Measurements from ENCODE around the gene PIK3R6.

PIK3R6 gene, protein sequence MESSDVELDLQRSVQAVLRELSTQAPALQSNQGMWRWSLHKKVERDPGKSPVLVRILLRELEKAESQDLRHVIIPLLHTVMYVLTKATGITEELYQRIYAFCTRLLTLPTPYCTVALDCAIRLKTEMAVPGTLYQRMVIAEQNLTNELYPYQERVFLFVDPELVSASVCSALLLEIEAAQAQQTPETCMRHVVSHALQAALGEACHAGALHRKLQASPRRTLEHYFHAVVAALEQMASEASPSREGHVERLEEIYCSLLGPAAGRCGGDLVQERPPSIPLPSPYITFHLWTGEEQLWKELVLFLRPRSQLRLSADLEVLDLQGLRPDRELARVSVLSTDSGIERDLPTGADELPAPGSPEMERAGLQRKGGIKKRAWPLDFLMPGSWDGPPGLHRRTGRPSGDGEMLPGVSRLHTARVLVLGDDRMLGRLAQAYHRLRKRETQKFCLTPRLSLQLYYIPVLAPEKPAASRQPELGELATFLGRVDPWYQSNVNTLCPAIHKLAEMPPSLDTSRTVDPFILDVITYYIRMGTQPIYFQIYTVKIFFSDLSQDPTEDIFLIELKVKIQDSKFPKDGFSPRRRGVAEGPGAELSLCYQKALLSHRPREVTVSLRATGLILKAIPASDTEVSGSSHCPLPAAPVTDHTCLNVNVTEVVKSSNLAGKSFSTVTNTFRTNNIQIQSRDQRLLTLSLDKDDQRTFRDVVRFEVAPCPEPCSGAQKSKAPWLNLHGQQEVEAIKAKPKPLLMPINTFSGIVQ

DNA sequence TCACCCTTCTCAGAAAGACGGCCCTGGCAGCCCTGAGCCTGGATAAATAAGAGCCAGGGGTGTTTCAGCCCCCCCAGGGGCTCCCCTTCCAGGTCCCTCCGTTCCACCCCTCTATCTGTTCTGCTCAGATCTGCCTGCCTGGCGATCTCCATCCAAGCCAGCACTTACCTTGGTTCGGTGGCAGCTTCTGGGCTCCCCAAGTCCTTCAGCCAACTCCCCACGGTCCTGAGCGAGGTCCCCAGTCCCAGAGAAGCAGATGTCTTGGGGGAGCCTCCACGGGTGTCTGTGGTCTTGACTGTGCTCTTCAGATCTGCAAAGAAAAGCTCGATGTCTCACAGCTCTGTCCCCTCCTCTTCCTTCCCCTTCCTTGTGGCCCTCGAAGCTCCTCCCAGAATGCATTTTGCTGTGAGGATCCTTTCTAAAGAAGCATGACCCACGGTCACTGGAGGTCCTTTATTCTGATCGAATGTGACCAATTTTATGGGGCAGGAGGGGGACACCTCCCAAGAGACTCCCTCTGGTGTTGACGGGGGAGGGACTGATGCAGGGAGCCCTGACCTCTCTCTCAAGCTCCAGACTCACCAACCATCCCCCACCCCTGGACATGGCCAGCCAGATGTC lies at the start of gene PIK3R6:
PIK3R6 (minus strand) TSS at position 314 of the 621 bp plus-strand sequence. CDS start 17,880 bp downstream, outside the sequence.
- DNase-seq, result peak; percentile 28

DNA sequence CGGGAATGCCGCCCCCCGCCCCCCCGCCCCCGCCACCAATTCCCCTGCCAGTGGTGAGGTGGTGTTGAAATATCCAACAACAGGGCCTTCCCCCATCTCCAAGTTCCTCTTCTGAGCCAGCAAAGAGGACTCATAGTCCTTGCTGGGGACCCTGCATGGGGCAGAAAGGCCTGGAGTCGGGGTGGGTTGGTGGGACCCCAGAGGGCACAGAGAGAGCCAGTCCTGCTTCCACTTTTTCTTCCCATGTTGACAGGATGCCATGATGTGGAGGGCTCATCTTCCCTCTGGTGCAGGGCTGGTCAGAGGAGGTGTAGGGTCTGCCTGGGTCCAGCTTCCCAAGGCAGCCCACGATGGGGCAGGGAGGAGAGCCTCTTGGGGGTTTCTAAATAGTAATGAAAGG lies 49.0 kb upstream of the PIK3R6 start:
- no peak for DNase-seq

DNA sequence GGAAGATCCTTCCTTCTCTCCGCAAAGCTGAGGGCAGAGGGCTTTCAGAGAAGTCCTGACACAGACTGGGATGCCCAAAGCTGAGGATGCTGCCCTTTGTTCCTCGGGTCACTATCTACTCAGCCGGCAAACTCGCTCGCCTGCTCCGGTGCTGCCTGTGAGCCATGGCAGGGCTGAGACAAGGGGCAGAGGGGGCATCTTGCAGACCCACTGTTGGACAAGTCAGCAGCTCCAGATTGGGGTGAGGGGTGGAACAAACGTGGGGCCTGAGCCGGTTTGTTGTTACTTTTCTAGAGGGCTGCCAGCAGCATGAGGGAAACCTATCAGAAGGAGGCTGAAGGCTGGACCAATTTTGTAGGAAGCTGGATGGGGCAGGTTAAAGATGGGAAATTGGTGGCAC lies 47.1 kb upstream of the PIK3R6 start:
- DNase-seq, result no peak

DNA sequence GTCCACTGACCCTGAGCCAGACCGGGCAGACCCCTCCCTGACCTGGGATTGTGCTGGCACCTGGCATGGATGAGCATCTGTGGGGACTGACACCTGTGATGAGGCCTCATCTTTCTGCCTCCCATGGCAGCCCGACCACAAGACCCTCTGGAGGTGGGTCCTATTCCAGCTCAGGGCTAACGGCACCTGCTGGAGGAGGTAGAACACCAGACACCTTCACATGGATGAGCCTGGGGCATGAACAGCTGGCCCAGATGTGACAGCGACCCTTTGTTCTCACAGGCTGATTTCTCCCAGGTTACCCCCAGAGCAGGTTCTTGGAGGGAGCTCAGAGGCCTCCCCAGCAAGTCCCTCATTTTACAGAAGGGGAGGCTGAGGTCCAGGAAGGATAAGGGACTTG lies 46.4 kb upstream of the PIK3R6 start:
- no peak for DNase-seq

GRCh38 chr17:8913091-8913490 lies 45.6 kb upstream of the PIK3R6 start:
- no peak for DNase-seq

DNA sequence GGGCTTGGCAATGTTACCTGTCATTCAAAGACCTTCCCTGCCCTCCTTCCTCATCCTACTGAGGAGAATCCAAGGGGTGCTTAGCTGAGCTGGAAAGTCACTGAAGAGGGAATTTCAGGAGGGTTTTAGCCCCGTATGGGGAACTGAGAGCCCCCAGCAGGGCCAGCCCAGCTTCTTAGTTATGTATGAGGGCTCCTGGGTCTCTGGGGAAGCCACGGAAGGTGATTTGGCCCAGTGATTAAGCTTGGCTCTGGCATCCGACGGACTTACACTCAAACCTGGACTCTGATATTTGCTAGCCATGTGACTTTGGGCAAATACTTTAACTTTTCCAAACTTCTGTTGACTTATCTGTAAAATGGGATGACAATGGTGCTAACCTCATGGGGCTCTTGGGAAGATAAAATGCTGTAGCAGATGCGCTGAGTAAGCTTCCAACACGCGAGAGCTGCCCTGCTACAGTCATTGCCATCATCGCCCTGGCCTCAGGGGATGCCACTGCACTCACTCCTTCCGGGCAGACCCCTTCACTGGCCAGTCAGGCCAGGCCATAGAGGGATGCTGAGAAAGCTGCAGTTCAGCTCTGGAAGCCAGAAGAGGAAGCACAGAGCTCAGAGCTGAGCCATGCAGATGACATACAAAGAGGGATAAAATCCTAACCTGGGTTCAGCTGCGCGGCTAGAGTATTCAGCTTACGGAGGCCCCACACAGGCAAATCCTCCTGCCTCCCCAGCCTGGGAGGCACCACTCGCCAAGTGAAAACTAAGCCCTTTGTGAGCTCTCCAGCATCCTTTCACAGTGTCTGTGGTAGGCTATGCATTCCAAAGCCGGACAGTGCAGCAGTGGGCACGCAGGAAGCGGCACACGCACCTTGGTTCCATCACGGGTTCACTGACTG lies 44.9 kb upstream of the PIK3R6 start:
- no peak for DNase-seq

- no peak for DNase-seq
Measured at GRCh38 chr17:8910969-8911604, 43.6 kb upstream of the PIK3R6 start.

DNA sequence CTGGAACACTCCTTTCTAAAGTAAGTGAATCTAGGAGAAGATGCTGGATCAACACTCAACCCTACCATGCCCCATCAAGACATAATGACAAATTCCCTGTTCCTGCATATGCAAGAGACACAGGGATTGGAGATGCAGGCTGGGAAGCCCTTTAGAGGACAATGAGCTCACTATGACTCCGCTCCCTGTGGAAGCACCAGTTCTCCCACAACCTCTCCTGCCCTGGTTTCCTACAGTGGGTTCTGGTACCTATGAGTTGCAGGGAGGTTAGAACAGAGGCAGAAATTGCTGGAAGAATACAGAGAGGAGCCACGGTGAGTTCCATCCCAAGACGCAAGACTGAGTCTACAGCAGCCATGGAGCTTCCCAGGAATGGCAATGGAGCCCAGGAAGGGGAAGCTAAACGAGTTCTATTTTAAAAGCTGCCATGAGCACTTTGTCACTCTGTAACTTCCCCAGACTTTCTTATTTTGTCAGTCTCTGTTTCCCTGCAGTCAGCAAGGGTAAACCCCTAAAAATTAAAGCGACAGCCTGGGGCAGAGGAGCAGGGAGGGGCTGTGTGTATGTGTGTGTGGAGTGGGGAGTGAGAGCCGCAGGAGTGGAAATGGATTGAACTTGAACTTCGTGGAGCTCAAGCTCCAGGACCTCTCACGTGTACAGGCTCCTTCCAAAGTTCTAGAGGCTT lies 42.3 kb upstream of the PIK3R6 start:
- no peak for DNase-seq

GRCh38 chr17:8905331-8905730 lies 37.9 kb upstream of the PIK3R6 start:
- no peak for DNase-seq

GRCh38 chr17:8904686-8905085 lies 37.2 kb upstream of the PIK3R6 start:
- peak; percentile 25 for DNase-seq

- DNase-seq, result peak; percentile 5
Measured at GRCh38 chr17:8904201-8904600, 36.7 kb upstream of the PIK3R6 start.

GRCh38 chr17:8900626-8901585 lies 33.4 kb upstream of the PIK3R6 start:
- DNase-seq, result no peak

DNA sequence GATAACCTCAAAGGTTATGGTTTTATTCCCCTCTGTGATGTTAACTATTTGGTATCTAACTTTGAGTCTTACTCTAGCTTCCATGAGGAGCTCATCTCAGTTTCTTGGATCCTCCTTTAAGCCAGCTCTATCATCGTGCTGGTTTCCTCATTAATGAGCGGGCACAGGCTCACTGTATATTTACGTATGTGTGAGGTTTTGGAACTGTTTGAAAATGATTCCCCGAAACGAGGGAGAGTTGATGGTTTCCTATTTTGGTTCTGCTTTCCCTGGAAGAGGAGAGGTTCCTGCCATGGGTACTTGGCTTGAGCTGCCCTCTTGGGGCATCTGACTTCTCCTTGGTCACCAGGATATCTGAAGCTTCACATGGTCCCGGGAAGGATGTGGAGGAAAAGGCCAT lies 32.7 kb upstream of the PIK3R6 start:
- DNase-seq, result peak; percentile 22

GRCh38 chr17:8898636-8899035 lies 31.2 kb upstream of the PIK3R6 start:
- no peak for DNase-seq

DNA sequence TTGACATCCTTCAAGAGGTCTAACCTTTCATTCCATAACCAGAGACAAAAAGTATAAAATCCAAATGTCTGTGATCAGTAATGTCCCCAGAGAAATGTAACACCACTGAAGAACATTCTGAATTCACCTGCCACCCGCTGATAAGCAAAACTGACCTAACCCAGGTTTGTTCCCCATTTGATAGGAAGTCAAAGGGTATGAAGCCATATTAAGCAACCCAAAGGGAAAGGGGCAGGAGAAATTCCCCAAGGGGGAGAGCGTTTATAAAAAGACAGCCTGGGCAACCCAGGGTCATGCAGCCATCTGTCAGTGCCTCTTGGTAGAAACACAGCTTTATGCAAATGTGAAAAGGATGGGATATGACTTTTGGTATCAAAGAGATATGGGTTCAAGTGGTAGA lies 30.7 kb upstream of the PIK3R6 start:
- peak; percentile 13 for DNase-seq

DNA sequence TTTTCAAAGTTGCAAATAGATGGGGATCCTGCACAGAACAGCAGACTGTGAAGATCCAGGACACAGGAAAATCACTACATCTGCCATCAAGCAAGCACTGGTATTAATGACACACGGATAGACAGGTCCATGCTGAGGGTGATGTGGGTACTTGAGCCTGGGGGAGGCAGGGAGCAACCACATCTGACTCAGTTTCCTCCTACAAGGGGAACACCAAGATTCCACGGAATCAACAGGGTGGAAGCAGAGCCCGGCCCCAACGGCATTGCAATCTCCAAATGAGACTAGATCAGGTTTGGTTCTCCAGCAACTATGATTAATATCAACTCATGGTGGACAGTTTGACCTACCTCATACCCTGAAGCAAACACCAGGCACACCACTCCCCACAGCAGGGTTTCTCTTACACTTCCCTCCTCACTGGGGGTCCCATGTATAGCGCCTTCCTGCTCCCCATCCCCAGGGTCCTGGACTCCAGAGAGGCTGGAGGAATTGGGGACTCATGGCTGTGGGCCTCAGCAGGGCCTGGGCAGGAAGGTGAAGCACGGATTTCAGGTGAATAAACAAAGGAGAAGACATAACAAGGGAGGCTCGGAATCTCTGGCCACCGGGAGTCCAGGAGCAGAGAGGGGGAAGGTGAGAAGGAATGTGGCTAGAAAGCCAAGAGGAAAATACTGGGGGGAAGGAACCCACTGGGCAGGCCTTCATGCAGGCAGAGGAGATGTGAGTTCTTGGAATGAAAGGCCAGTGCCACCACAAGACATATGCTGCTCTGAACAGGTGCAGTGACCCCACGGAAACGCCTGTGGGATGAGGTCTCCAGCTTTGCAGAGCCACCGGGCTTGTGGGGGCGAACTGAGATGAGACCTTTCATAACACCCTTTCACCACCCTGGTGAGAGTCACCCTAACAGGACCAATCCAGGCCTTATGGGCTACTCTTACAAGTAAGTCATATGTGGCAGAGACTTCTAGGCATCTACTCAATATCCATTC lies 29.5 kb upstream of the PIK3R6 start:
- DNase-seq, result peak; percentile 21

DNA sequence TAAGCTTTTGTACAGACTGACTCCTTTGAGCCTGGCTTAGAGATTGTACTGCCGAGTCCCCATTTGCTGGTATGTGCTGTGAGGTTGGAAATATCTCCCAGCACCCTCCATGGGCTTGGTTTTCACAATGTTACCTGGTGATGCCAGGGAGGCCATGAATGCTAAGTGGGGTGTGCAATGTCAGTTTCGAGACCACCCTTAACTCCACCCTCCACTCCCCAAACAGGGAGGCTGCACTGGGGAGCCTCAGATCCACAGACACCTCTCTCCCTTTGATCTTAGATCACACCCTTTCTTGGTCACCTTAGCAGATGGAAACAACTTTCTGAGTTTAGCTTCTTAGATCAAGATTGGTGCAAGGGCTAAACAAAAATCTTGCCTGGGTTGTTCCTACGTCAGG lies 28.6 kb upstream of the PIK3R6 start:
- DNase-seq, result peak; percentile 17

- peak; percentile 63 for DNase-seq
Measured at GRCh38 chr17:8894673-8895578, 27.5 kb upstream of the PIK3R6 start.
